GM04503 (cell line): ENCODE data around the gene TENT4B.

Experiments
- DNase-seq: peaks from one replicate; pipeline ENCODE4 v3.0.0-alpha.2; 2012; ENCODE audit warnings: low read depth

Gene TENT4B

DNA sequence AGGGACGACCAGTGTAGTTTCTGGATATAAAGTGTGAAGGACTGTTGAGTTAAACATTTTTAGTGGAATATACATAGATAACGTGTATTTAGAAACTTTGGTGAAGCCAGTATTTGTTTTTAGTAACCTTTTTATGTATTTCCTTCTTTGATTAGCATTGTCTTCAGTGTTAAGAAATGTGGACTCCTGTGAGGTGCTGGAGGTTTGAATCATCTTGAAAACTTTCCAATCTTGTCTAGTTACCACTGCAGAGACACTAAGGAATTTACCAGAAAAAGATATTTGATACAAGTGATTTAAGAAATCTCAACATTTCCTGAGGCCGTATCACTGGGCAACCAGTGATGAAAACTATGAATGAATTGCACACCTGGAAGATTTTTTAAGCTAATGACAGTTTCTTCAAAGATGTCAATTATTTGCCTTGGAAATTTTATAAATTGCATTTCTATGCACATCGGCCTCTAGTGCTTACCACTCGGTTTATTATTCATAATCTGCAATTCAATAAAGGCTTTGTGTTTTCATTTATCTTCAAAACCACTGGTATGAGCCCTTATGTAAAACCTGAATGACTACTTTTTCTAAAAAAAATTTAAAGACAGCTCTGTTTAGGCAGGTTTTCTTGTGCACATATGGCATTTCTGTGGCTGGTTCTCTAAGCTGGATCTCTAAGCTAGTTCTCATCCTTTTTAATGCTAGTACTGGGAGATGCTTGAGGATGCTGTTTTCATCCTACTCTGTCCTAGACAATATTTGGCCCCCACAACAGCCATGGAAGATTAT, 81.9 kb downstream of the TENT4B start:
- no peak for DNase-seq

DNA sequence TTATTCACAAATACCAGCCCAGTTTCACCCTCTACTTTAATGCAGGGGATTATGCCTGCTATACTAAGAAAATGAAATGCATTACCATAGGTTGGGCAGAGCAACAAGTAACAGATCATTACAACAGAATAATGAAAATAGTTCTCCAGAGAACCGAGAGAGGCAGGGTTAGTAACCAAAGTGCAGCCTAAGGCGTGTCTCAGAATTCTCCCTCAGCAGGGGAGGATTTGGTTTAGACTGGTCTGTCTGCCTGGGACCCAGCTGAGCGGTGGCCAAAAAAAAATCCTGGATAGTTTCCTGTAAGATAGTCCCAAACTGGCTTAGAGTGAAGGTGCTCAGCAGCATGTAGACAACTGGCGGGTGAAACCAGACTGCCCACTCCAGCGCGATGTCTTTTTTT, 82.5 kb downstream of the TENT4B start:
- DNase-seq = no peak

DNA sequence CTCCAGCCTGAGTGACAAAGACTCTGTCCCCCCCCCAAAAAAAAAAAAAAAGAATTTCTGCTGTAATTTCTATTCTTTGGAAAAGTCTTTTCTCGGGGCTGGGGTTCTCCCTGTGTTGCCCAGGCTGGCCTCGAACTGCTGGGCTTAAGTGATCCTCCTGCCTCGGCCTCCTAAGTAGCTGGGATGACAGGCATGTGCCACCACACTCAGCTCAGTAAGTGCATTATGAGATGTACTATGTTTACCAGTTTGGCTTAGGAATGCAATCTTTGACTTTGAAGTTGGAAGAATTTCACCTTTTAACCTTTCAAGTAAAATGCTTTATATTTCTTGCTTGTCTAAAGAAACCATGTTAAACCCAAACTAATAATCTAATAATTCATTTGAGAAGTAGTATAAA, 85.2 kb downstream of the TENT4B start:
- no peak for DNase-seq

DNA sequence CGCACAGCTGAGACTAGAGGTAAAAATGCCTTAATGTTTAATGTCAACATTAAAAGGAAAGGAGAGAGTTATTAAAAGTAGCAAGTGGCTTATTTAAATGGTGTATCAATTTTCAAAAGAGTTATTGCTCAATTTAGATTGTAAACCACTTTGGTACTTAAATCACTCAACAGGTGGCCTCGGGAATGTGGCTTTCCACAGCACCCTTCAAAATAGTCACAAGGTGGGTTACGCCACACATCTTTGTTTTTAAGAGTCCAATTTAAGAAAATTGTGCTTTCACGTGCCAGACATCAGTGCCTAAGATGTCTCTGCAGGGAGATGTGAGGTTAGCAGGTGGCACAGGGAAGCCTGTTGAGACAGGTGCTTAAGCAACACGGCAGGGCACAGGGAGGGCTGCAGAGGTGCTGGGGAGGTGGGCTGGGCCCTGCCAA, 85.8 kb downstream of the TENT4B start:
- DNase-seq = no peak

DNA sequence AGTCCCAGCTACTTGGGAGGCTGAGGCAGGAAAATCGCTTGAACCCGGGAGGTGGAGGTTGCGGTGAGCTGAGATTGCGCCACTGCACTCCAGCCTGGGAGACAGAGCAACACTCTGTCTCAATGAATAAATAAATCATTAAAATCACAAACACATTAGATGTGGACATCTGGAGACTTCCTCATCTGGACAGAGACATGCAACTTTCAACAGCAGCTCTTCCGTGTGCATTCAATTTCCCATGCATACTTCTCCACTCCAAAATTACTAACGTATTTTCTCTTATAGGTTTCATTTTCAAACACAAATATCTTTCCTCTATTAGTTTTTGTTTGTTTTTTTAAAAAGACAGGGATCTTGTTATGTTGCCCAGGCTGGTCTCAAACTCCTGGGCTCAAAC, 89.9 kb downstream of the TENT4B start:
- peak; percentile 62 for DNase-seq

DNA sequence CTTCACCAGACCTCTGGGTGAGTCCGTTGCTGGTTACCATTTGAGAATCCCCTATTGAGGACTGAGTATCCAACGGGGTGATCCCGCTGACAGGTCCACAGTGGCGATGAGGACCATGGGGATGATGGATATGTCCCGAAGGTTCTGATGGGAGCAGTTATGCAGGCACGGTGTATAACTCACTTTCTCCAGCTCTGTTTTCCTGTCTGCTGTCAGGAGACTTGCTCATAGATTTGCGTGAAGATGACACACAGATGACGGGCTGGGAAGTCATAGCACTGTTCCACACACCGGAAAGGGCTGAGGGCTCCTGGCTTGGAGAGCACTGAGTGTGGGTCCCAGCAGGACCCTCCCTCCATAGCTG, 91.0 kb downstream of the TENT4B start:
- DNase-seq = no peak

DNA sequence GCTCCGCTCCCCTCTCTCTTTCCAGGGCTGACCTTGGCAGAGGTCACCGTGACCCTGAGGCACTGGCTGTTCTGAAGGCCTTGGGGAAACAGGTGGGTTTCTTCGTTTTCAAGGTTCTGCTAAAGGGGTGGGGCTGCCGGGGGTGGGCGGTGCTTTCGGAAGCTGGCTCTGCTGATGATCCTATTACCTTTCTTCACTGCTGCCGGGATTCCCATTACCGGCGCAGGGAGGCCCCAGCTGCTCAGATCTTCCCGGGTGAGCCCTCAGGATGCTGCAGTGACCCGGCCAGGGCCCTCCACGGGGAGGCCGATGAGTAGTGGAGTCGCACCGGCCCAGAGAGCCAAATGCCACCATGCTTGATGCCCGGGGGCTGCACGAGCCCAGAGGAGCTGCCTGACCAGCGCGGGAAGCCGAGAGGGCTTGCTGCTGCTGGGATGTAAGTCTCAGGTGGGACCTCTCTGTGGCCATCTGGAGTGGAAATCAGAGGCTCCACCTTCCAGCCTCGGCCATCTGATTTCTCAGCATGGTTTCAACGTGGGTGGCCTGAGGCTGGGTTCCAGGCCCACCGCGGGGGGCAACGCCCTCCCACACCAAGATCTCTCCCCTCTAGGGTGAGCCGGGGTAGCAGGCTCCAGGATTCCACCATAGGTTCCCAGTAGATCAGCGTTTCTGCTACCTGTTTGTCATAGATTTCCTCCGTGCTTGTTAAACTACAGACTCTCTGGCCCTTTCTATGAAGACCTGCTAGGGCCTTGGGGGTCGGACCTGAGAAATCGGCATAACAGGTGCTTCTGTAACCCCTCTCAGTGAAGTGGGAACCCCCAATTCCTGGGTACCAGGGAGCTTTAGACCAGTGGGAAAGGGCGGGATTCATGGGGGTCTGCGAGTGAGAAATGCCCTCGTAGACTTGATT, 91.7 kb downstream of the TENT4B start:
- DNase-seq = no peak

DNA sequence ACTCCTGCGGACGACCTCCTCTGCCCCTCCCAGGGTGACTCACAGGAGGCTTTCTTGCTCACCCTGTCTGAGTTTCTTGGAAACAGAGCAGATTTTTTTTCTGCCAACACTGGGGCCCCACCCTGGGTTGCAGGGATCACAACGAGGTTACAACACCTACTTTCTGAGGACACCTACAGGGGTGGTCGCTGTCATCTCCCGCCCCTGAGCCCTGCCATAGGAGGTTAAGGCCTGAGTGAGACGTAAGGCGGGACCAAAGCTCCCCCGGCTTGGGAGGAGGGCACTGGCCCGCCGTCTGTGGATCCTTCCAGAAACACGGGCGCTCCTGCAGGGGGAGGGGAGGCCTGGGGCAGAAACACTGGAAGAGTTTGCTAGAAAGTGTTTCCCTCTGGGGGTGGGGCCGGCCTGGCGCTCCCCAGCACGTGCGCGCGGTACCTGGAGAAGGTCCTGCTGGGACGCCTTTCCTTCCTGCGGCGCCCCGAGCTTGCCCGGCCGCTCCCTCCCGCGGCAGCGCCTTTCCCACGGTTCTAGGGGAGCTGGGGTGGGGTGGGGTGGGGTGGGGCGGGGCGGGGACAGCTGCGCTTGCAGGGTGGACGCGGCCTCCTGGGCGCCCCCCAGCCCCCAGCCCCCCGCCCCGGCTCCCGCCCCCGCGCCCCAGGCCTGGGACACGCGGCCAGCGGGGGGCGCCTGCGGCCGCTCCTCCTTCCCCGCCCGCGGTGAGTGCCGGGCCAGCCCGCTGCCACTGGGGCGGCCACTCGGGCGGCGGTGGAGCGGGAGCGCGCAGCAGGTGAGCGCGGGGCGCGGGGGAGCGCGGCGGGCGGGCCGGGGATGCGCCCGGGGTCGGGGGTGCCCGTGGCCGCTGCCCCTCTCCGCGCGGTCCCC, 92.6 kb downstream of the TENT4B start:
- peak; percentile 50 for DNase-seq

DNA sequence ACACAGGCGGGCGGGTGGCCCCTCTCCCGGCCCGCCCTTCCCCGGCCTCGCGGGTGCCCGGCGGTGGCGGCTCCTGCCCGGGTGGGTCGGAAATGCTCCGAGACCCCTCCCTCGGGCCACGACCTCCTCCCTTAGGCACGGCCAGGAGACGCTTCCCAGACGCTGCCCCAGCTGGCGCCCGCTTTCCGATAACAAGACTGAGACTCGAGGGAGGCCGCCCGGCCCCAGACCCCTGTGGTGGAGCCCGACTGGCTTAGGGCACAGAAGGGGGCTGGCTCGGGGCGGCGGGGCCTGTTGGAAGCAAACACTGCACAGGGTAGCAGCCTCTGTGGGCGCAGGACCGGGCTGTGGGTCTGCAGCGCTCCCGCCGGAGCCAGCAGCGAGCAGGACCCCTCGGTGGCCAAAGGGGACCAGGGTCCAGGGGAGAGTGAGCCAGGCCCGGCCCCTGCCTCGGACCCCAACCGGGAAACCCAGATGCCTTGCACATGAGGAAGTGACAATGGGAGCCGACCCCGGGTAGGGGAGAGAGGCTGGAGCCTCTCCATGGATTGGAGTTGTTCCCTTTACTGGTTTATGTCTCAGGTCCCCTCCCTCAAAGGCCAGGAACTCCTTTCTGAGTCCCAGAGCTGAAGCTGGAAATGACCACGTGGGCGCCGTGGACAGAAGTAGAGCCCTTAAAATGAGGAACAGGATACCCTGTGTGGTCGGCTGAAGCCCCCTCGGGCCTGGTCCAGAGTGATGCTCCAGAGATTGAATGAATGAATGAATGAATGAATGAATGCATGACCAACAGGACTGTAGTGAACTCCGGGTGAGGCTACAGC, 93.4 kb downstream of the TENT4B start:
- DNase-seq = no peak

DNA sequence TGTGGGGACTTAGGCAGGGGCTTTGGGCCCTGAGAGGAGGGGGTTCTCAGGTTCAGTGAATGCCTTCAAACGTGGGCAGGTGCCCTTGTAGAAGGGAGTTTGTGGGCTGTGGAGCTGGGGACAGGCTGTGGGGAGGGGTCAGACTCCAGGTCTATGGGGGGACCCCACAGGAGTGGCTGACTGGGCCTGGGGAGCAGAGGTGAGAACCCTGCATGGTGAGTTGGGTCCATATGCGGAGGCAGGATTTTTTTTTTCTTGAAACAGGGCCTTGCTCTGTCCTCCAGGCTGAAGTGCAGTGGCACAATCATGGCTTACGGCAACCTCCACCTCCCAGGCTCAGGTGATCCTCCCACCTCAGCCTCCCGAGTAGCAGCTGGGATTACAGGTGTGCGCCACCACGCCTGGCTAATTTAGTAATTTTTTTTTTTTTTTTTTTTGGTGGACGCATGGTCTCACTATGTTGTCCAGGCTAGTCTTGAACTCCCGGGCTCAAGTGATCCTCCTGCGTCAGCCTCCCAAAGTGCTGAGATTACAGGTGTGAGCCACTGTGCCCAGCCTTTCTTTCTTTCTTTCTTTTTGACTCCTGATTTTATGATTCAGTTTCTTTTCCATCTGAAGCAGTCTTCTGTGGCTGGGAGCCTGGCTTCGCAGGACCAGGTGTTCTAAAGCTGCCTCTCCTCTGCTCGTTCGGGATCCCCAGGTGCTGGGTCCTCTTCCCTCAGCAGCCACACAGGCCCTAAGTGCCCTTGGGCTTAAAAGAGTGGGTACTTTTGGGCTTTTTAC, 94.2 kb downstream of the TENT4B start:
- no peak for DNase-seq

DNA sequence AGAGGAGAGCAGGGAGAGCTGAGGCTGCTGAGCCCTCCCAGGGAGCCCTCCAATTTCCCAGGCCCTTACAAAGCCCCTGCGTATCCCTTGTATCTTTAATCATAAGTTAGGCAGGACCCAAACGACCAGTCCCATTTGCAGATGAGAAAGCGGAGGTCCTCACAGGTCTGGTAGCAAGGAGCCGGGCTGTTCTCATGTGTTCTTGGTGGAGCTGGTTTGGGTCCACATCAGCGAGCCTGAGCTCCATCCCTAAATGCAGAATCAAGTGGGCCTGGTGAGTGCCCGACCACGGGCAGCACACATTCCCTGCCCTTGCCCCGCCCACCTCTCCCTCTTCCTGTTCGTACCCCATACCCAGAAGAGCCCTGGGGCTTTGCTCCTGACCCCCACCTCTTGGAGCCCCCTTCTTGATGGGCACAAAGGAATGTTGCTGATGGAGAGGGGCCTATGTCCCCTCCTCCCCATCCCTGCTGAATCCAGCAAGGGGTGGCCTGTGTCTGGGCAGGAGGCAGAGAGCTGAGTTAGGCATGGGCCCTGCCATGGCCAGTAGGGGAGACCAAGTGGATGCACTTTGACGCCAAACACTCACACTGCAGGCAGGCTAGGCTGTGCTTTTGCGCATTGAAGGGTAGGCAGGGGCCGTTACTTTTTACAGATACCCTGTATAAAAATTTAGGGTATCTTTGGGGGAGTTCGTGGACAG, 95.0 kb downstream of the TENT4B start:
- DNase-seq = no peak

DNA sequence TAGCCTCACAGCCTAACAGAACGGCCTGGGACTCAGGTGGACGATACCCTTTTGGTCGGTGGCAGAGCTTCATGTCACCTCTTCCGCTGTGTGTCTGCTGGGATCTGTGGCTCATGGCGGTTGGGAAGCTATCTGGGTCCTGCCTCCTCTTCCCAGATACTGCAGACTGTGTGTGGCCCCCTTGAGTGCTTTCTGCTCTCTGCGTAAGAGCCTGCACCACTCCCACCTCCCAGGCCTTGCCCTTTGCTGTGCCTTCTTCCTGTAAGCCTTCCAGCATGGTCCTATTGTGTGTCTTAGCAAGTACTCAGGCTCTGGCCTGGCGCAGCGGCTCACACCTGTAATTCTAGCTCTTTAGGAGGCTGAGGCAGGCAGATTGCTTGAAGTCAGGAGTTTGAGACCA, 95.7 kb downstream of the TENT4B start:
- DNase-seq = no peak

DNA sequence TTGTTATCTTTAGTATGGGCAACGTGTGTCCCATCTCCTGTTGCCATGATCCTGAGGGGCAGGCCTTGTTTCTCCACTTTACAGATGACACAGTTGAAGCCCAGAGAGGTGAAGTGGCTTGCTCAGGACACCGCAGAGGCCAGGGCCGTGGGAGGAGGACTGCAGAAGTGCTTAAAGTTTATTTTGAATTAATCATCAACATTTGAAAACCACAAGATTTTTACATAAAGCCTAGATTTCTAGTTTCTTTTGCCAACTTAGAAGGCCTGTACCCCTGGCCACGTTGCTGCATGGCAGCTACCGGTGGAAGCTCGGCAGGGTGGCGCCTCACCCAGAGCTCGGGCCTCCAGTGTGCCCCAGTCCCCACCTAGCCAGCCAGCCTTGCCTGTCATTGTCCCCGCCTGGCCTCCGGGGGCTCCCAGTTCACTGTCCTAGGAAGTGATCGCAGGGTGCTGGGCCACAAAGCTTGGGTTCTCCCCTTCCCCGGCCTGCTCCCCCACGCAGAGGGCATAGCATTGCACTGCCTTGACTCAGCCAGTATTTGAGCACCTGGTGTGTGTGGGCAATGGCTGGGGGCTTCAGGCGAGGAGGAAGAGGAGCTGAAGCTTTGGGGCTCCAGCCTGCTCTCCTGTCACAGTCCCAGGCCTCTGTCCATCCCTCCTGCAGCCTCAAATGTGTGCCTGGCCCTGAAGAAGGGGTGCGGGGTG, 98.4 kb downstream of the TENT4B start:
- DNase-seq = peak; percentile 89

DNA sequence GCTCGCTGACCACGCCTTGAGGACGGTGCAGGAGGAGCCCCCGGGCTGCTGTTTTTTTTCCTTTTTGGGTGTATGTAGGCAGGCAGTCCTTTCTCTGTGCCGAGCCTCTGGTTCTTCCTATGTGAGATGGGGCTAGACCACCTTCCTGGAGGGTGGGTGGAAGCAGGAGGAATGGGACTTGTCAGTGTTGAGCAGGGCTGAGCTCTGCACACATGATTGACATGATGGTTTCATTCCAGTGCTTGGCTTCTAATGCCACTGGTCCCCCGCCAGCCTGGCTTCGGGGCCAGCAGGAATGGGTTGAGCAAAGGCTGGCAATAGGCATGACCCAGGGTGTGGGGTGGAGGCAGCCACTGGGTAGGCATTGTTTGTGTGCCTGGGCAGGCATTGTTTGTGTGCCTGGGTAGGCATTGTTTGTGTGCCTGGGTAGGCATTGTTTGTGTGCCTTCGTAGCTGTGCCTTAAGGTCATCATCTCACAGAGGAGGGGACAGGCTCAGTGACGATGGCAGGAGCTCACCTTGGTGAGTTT, 99.0 kb downstream of the TENT4B start:
- DNase-seq = no peak

DNA sequence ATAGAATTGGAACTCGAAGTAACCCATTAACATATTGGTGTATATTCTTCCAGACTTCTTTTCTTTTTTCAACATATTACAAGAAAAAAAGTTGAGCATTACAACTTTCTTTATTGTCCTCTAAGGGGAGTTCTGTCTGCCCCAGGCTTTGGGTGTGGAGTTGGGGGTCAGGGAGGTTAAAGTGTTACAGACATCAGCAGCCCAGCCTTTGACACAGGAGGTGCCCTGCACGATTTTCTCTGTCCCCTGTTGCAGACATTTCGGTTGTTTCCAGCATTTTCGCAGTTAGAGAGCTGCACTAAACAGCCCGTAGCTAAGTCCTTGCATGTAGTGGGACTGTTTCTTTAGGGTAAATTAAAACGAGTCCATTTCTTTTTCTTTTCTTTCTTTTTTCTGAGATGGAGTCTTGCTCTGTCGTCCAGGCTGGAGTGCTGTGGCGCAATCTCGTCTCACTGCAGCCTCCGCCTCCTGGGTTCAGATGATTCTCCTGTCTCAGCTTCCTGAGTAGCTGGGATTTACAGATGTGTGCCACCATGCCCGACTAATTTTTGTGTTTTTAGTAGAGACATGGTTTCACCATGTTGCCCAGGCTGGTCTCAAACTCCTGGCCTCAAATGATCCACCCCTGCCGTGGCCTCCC, 99.9 kb downstream of the TENT4B start:
- DNase-seq = no peak

DNA sequence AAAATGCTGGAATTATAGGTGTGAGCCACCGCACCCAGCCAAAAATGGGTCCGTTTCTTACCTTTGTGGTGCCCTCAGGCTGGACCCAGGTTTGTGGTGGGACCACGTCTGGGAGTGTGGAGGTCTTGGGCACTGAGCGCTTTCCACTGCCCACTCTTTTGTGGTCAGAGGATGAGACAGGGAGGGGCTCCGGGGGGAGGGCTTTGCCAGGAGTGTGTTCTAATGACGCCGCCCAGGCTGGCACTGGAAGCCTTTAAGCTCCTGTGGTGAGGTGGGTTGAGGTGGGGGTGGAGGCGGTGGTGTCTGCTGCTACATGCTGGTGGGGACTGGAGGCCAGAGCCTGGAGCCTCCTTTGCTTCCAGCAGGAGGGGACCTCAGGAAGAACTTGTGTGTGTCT, 100.4 kb downstream of the TENT4B start:
- no peak for DNase-seq

DNA sequence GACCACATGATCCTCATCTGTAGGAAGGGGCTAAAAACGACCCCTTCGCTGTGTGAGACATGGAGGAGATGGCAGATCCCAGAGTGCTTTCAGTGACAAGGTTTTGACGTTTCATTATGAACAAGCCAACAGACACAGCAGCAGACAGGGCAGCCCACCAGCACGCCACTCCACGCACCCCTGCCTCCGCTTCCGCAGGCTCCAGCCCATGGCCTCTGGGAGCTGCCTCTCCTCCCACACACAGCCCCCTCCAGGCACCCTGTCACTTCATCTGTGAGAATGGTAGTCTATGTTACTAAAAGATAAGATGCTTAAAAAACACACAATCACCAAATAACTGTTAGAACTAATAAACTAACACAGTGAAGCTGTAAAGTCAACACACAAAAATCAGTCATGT, 101.0 kb downstream of the TENT4B start:
- DNase-seq = no peak

DNA sequence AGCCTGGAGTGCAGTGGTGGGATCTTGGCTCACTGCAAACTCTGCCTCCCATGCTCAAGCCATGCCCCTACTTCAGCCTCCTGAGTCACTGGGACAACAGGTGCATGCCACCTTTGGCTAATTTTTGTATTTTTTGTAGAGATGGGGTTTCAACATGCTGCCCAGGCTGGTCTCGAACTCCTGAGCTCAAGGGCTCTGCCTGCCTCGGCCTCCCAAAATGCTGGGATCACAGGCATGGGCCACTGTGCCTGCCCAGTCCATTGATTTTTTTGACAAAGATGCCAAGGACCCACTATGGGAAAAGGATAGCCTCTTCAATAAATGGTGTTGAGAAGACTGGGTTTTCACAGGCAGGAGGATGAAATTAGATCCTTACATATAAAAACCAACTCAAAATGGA, 102.4 kb downstream of the TENT4B start:
- DNase-seq = no peak

DNA sequence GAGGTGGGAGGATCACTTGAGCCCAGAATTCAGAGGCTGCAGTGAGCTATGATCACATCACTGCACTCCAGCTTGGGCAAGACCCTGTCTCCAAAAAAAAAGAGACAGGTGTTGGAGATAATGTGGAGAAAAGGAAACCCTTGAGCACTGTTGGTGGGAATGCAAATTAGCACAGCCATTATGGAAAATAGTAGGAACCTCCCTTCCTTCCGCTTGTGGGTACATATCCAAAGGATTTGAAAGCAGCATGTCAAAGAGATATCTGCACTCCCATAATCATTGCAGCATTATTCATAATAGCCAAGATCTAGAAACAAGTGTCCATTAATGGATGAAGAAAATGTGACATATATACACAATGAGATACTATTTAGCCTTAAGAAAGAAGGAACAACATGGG, 103.5 kb downstream of the TENT4B start:
- no peak for DNase-seq
